Suppressor macrophage (primary cell): Measurements from ENCODE around the gene MTHFSD.
"Not testable (repeated sequence)": the region's sequence is repeated elsewhere in the genome, so short reads cannot be mapped to it uniquely, and the experiment has no call there.

Source experiments
- DNase-seq, 4 experiments: peaks; one replicate each; pipeline ENCODE4 v3.0.0-alpha.2; 2020 to 2022
- total RNA-seq, 17 experiments: gene quantifications; one replicate each; lab custom pipeline; 2026; ENCODE audit warnings: mixed read lengths in 6 of 17, inconsistent platforms in 3 of 17; lab: John Stamatoyannopoulos, UW

MTHFSD gene
- total RNA-seq, result 4.7 to 18.7 (median 11.2) reads per million in 17 experiments

GRCh38 chr16:86554917-86555703, at the start of gene MTHFSD:
MTHFSD (minus strand) TSS chr16:86555235; CDS start chr16:86555184, 51 bp downstream.
- peak; percentile 95 to 98 (median 97) for DNase-seq

GRCh38 chr16:86604436-86605193, 49.6 kb upstream of the MTHFSD start:
- DNase-seq, result peak in 2 of 4 experiments; percentile 5 to 12

GRCh38 chr16:86602521-86602920, 47.5 kb upstream of the MTHFSD start:
- no peak for DNase-seq

GRCh38 chr16:86601356-86601755, 46.3 kb upstream of the MTHFSD start:
- no peak for DNase-seq

GRCh38 chr16:86598607-86599565, 43.9 kb upstream of the MTHFSD start:
- no peak for DNase-seq

- DNase-seq, result no peak
These were observed 43.0 kb upstream of the MTHFSD start for GRCh38 chr16:86597880-86598606.

- no peak for DNase-seq
These were observed 42.3 kb upstream of the MTHFSD start for GRCh38 chr16:86597126-86597879.

GRCh38 chr16:86595983-86596605, 41.1 kb upstream of the MTHFSD start:
- DNase-seq, result no peak

- DNase-seq, result no peak
These were observed 39.7 kb upstream of the MTHFSD start for GRCh38 chr16:86594721-86595120.

- DNase-seq, result no peak
These were observed 39.0 kb upstream of the MTHFSD start for GRCh38 chr16:86593913-86594620.

- DNase-seq, result no peak
These were observed 36.2 kb upstream of the MTHFSD start for GRCh38 chr16:86591270-86591669.

- DNase-seq, result no peak
These were observed 35.6 kb upstream of the MTHFSD start for GRCh38 chr16:86590501-86591144.

GRCh38 chr16:86587955-86588354, 32.9 kb upstream of the MTHFSD start:
- DNase-seq, result not testable (repeated sequence)

GRCh38 chr16:86587487-86587886, 32.5 kb upstream of the MTHFSD start:
- no peak for DNase-seq

GRCh38 chr16:86585821-86586611, 31.0 kb upstream of the MTHFSD start:
- no peak for DNase-seq

- no peak for DNase-seq
These were observed 30.0 kb upstream of the MTHFSD start for GRCh38 chr16:86584726-86585721.

GRCh38 chr16:86584071-86584685, 29.1 kb upstream of the MTHFSD start:
- no peak for DNase-seq
